Measurements from ENCODE around the gene COL15A1.
"Not testable (repeated sequence)": the region's sequence is repeated elsewhere in the genome, so short reads cannot be mapped to it uniquely, and the experiment has no call there.

COL15A1 gene

DNA sequence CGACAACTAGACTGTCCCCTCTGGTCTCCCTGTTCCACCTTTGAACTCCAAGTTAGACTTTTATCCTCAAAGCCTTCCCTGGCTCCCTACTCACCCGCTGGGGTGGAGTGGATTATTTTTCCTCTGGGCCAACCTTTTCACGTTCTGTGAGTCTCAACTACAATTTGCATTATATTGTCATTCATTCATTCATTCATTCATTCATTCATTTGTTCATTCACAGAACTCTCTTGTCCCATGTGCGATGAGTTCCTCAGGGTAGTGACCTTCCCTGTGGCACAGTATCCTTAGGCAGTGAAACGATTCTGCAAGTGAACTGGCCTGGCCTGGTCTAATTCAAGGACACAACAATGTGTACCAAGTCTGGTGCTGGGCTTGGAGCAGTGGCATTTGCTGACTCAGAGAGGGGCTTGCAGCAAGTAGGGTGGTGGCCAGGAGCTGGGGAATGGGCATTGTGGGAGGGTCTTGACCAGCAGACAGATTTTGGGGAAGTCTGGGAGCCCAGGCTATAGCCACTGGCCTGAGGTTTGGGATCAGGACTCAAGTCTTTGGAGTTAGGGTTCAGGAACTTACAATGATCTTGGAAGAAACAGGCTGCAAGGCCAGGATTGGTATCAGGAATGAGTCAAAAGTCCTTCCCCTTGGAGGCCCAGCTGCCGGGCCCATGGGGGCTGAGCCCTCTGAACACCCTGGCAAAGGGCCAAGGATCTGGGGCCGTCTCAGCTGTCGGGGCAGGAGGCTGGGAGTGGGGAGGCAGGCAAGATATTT lies 37.2 kb upstream of the COL15A1 start:
- no peak overlapping the region for H3K4me3 ChIP-seq (ENCODE audit: low read length)
- H3K27me3 ChIP-seq (ENCODE audit: control insufficient read depth, insufficient read depth, low read length), result no peaks in the 10 kb centered on the region
- H3K36me3 ChIP-seq (ENCODE audit: control insufficient read depth, insufficient read depth, low read length), result no peaks in the 10 kb centered on the region
- no peak overlapping the region for H3K27ac ChIP-seq (ENCODE audit: low read depth, low read length)
- peaks cover 3% of the 10 kb centered on the region for H3K4me1 ChIP-seq (ENCODE audit: control insufficient read depth, insufficient read depth, low read length)
- H3K9ac ChIP-seq (ENCODE audit: low read length), result no peak overlapping the region

DNA sequence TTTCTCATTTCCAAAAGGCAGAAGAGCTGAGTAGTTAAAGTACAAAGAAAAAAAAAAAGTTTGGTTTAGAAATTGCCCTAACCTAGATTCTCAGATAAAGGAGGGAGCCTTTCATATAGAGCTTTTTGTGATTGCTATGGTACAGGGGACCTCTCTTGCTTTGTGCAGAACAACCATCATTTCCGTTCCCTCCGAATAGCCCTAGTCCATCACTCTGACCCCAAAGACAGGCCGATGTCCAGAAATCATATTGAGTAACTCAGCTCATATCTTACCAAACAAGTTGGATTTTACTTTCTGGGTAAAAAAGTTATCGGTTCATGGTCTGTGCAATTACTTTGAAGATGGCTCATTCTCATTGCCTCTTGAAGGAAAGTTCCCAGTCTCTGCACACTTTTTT lies 36.7 kb upstream of the COL15A1 start:
- no peaks in the 10 kb centered on the region for H3K27me3 ChIP-seq (ENCODE audit: control insufficient read depth, insufficient read depth, low read length)
- H3K9ac ChIP-seq (ENCODE audit: low read length), result no peak overlapping the region
- no peak overlapping the region for H3K27ac ChIP-seq (ENCODE audit: low read depth, low read length)
- H3K4me1 ChIP-seq (ENCODE audit: control insufficient read depth, insufficient read depth, low read length), result peaks cover 3% of the 10 kb centered on the region
- no peak overlapping the region for H3K4me3 ChIP-seq (ENCODE audit: low read length)
- H3K36me3 ChIP-seq (ENCODE audit: control insufficient read depth, insufficient read depth, low read length), result no peaks in the 10 kb centered on the region

GRCh38 chr9:98908897-98909634 lies 34.6 kb upstream of the COL15A1 start:
- H3K9ac ChIP-seq (ENCODE audit: low read length), result no peak overlapping the region
- no peaks in the 10 kb centered on the region for H3K27me3 ChIP-seq (ENCODE audit: control insufficient read depth, insufficient read depth, low read length)
- H3K4me3 ChIP-seq (ENCODE audit: low read length), result no peak overlapping the region
- peak overlapping the region; percentile 27 for H3K27ac ChIP-seq (ENCODE audit: low read depth, low read length)
- no peaks in the 10 kb centered on the region for H3K36me3 ChIP-seq (ENCODE audit: control insufficient read depth, insufficient read depth, low read length)
- H3K4me1 ChIP-seq (ENCODE audit: control insufficient read depth, insufficient read depth, low read length), result peaks cover 3% of the 10 kb centered on the region

DNA sequence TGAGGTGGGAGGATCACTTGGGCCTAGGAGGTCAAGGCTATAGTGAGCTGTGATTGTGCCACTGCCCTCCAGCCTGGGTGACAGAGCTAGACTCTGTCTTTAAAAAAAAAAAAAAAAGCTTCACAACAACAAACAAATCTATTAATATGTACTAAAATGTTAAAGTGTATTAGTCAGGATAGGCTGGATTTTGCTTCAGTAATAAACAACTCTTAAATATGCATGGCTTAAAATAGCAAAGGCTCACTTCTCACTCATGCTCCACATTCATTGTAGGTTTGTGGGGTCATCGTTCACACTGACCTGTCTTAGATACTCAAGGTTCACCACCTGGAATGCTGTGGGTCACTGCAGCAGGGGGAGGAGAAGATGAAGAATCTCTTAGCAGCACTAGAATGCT lies 33.8 kb upstream of the COL15A1 start:
- H3K36me3 ChIP-seq (ENCODE audit: control insufficient read depth, insufficient read depth, low read length), result no peaks in the 10 kb centered on the region

DNA sequence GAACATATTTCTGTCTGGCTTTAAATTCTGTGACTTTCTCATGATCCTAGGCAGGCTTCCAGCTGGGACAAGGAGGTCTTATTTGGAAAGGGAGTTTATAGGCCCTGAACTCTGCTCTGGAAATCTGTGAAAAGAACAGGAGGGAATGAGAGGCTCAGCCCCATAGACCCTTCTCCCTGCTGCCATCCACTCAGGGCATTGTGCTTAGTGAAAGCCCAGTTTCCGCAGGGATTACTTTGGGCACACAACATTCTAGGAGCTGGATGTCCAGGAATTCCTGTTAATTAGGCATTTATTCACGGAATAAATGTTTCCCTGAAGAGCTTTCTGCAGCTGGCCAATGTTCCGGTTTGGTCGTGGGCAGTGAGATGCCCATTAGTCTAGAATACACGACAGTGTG lies 32.7 kb upstream of the COL15A1 start:
- Histone ChIP-seq H3K9ac (ENCODE audit: low read length) (no peak overlapping the region), H3K27me3 (ENCODE audit: control insufficient read depth, insufficient read depth, low read length) (no peaks in the 10 kb centered on the region), H3K4me3 (ENCODE audit: low read length) (no peak overlapping the region), H3K4me1 (ENCODE audit: control insufficient read depth, insufficient read depth, low read length) (peaks cover 3% of the 10 kb centered on the region), H3K27ac (ENCODE audit: low read depth, low read length) (no peak overlapping the region), H3K36me3 (ENCODE audit: control insufficient read depth, insufficient read depth, low read length) (no peaks in the 10 kb centered on the region)

More for the DNA sequence above, 33.8 kb upstream of the COL15A1 start:
- Histone ChIP-seq H3K9ac (ENCODE audit: low read length) (no peak overlapping the region), H3K4me1 (ENCODE audit: control insufficient read depth, insufficient read depth, low read length) (peaks cover 3% of the 10 kb centered on the region), H3K4me3 (ENCODE audit: low read length) (no peak overlapping the region), H3K27ac (ENCODE audit: low read depth, low read length) (no peak overlapping the region), H3K27me3 (ENCODE audit: control insufficient read depth, insufficient read depth, low read length) (no peaks in the 10 kb centered on the region)

DNA sequence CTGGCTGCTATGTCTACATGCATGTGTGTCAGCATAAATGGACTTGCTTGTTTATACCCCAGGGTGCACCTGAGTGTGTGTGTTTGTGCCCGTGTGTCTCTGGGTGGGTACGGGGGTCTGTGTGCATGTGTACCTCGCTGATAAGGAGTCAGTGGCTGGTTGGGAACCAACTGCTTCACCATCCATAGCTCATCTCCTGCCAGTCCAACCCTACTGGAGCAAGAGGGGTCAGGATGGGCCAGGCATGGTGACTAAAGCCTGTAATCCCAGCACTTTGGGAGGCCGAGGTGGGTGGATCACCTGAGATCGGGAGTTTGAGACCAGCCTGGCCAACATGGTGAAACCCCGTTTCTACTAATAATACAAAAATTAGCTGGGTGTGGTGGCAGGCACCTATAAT lies 32.0 kb upstream of the COL15A1 start:
- not testable (repeated sequence) for H3K27me3 ChIP-seq (ENCODE audit: control insufficient read depth, insufficient read depth, low read length); H3K9ac ChIP-seq (ENCODE audit: low read length); H3K4me1 ChIP-seq (ENCODE audit: control insufficient read depth, insufficient read depth, low read length); H3K27ac ChIP-seq (ENCODE audit: low read depth, low read length); H3K36me3 ChIP-seq (ENCODE audit: control insufficient read depth, insufficient read depth, low read length); H3K4me3 ChIP-seq (ENCODE audit: low read length)

DNA sequence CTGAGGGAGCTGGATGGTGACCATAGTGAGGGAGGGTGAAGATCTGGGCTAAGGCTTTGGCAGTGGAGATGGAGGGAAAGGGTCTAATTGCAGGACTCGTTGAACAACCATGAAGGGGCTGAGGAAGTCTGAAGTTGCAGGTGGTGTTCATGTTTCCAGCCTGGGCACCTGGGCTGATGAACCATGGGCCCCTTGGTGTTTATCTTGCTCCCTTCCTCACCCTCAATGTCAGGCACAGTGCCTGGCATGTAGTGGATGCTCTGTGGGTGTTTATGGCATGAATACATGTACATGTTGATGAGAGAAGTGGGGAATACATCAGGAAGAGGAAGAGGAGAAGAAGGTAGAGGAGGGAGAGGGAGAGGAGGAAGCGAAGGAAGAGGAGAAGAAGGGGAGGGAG lies 31.3 kb upstream of the COL15A1 start:
- H3K27ac ChIP-seq (ENCODE audit: low read depth, low read length), result no peak overlapping the region
- H3K36me3 ChIP-seq (ENCODE audit: control insufficient read depth, insufficient read depth, low read length), result no peaks in the 10 kb centered on the region
- H3K4me3 ChIP-seq (ENCODE audit: low read length), result no peak overlapping the region
- H3K27me3 ChIP-seq (ENCODE audit: control insufficient read depth, insufficient read depth, low read length), result no peaks in the 10 kb centered on the region
- H3K4me1 ChIP-seq (ENCODE audit: control insufficient read depth, insufficient read depth, low read length), result peaks cover 3% of the 10 kb centered on the region
- H3K9ac ChIP-seq (ENCODE audit: low read length), result no peak overlapping the region

GRCh38 chr9:98913044-98913443 lies 30.7 kb upstream of the COL15A1 start:
- Histone ChIP-seq H3K4me3 (ENCODE audit: low read length) (no peak overlapping the region), H3K27ac (ENCODE audit: low read depth, low read length) (no peak overlapping the region), H3K4me1 (ENCODE audit: control insufficient read depth, insufficient read depth, low read length) (peaks cover 3% of the 10 kb centered on the region), H3K27me3 (ENCODE audit: control insufficient read depth, insufficient read depth, low read length) (no peaks in the 10 kb centered on the region), H3K9ac (ENCODE audit: low read length) (no peak overlapping the region), H3K36me3 (ENCODE audit: control insufficient read depth, insufficient read depth, low read length) (no peaks in the 10 kb centered on the region)

DNA sequence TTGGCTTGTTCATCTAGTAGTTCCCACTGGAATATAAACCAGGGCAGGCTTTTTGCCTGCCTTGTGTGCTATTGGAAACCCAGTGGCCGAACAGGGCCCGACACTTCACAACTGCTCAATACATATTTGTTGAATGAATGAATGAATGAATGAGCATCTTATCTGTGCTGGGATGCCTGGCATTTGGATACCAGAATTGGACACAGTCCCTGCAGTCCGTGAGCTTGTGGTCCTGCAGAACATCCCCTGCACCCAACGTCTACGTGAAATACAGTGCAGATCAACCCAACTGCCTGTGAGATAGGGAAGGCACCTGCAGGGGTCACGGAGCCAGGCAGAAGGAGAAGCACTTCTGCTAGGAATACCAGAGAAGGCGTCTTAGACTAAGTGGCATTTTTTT lies 30.0 kb upstream of the COL15A1 start:
- Histone ChIP-seq H3K4me3 (ENCODE audit: low read length) (no peak overlapping the region), H3K27ac (ENCODE audit: low read depth, low read length) (no peak overlapping the region)

DNA sequence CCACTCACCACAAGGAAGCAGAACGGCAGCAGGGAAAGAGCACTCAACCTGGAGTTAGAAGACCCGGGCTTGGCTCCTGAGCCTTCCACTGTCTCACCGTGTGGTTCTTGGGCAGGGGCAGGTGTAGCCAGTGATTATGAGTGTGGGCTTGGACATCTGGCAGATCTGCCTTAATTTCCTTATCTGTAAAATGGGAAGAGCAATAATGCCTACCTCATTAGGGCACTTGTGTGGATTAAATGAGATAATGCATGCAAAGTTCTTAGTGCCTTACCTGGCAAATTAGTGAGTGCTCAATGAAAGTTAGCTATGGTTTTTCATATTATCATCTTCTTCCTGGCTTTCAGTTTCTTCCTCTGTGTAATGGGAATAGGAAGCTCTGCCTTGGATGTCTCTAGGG lies 28.1 kb upstream of the COL15A1 start:
- Histone ChIP-seq H3K27ac (ENCODE audit: low read depth, low read length) (no peak overlapping the region), H3K27me3 (ENCODE audit: control insufficient read depth, insufficient read depth, low read length) (no peaks in the 10 kb centered on the region), H3K4me3 (ENCODE audit: low read length) (no peak overlapping the region)

More for the DNA sequence above, 30.0 kb upstream of the COL15A1 start:
- Histone ChIP-seq H3K36me3 (ENCODE audit: control insufficient read depth, insufficient read depth, low read length) (no peaks in the 10 kb centered on the region), H3K27me3 (ENCODE audit: control insufficient read depth, insufficient read depth, low read length) (no peaks in the 10 kb centered on the region), H3K4me1 (ENCODE audit: control insufficient read depth, insufficient read depth, low read length) (peaks cover 6% of the 10 kb centered on the region), H3K9ac (ENCODE audit: low read length) (no peak overlapping the region)

DNA sequence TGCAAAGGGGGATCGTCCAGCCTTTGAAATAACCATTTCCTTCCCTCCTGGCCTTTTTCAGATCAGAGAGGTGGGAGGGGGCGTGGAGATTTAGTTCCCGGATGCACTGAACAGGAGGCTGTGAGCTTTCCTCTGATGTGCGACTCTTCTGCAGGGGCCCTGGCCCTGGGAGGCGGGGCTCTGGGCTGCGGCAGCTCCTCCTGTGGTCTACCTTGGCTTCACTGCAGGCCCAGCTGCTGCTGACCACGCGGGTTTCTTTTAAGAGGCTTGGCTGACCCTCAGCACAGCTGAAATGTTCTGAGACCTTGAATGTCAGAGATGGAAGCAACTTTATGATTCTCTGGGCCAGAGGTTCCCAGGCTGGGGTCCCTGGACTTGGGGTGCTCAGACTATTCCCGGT lies 27.0 kb upstream of the COL15A1 start:
- Histone ChIP-seq H3K4me1 (ENCODE audit: control insufficient read depth, insufficient read depth, low read length) (peaks cover 3% of the 10 kb centered on the region), H3K27me3 (ENCODE audit: control insufficient read depth, insufficient read depth, low read length) (no peaks in the 10 kb centered on the region), H3K4me3 (ENCODE audit: low read length) (no peak overlapping the region), H3K9ac (ENCODE audit: low read length) (no peak overlapping the region), H3K36me3 (ENCODE audit: control insufficient read depth, insufficient read depth, low read length) (no peaks in the 10 kb centered on the region), H3K27ac (ENCODE audit: low read depth, low read length) (no peak overlapping the region)

More for the DNA sequence above, 28.1 kb upstream of the COL15A1 start:
- Histone ChIP-seq H3K4me1 (ENCODE audit: control insufficient read depth, insufficient read depth, low read length) (peaks cover 3% of the 10 kb centered on the region), H3K36me3 (ENCODE audit: control insufficient read depth, insufficient read depth, low read length) (no peaks in the 10 kb centered on the region), H3K9ac (ENCODE audit: low read length) (no peak overlapping the region)

DNA sequence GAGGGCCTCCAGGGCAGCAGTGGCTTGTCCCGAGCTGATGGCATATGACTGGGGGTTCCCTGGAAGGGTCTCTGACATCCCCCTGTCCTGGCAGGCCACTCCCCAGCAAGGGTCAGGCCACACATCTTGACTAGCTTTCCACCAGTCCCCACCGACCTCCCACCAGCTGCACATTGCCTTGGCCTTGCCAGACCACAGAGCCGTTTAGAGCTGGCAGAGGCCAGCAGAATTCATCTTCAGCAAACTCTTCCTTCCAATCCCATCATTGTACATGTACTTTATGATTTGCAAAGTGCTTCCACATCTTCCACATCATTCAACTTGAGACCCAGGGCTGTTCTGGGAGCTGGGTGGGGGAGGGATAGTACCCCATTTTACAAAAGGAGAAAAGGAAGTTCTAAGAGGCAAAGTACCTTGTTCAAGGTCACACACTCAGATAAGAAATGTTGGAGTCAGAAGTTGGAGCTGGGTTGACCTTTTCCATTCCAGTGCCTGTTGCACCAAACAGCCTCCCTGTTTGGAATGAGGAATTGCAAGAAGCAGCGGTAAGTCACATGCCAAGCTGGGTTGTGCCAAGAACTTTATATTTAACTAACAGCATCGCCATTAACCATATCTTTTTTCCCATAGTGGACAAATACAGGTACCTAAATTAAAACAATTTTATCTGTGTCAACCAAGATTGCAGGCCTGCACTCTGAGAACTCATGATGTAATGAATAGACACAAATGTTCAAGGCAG lies 25.8 kb upstream of the COL15A1 start:
- Histone ChIP-seq H3K27ac (ENCODE audit: low read depth, low read length) (peak overlapping the region; percentile 23), H3K4me1 (ENCODE audit: control insufficient read depth, insufficient read depth, low read length) (peaks cover 3% of the 10 kb centered on the region)

More for the DNA sequence above, 25.8 kb upstream of the COL15A1 start:
- Histone ChIP-seq H3K36me3 (ENCODE audit: control insufficient read depth, insufficient read depth, low read length) (no peaks in the 10 kb centered on the region), H3K9ac (ENCODE audit: low read length) (no peak overlapping the region), H3K27me3 (ENCODE audit: control insufficient read depth, insufficient read depth, low read length) (no peaks in the 10 kb centered on the region), H3K4me3 (ENCODE audit: low read length) (no peak overlapping the region)

Data from rectal smooth muscle tissue (tissue), 1 donor.